Activated T-cell treated with anti-CD3 and anti-CD28 coated beads for 24 hours (primary cell): ENCODE data around the gene PABPC1L.
"Not testable (repeated sequence)": the region's sequence is repeated elsewhere in the genome, so short reads cannot be mapped to it uniquely, and the experiment has no call there.

Experiments
- DNase-seq: peaks from one replicate; pipeline ENCODE4 v3.0.0-alpha.2; 2020; ENCODE audit warnings: low read depth

PABPC1L gene

GRCh38 chr20:44909872-44910689, at the start of gene PABPC1L:
TSS of gene PABPC1L (plus strand) at chr20:44910060. CDS start at chr20:44910144, 84 bp downstream.
- peak; percentile 71 for DNase-seq

- no peak for DNase-seq
Measured at GRCh38 chr20:44861531-44862006, 48.3 kb upstream of the PABPC1L start.

GRCh38 chr20:44862286-44862685, 47.6 kb upstream of the PABPC1L start:
- no peak for DNase-seq

GRCh38 chr20:44863365-44864084, 46.3 kb upstream of the PABPC1L start:
- not testable (repeated sequence) for DNase-seq

GRCh38 chr20:44864493-44864892, 45.4 kb upstream of the PABPC1L start:
- not testable (repeated sequence) for DNase-seq

GRCh38 chr20:44866703-44867335, 43.0 kb upstream of the PABPC1L start:
- DNase-seq, result no peak

GRCh38 chr20:44869471-44869870, 40.4 kb upstream of the PABPC1L start:
- no peak for DNase-seq

- not testable (repeated sequence) for DNase-seq
Measured at GRCh38 chr20:44882360-44882759, 27.5 kb upstream of the PABPC1L start.

GRCh38 chr20:44883214-44883902, 26.5 kb upstream of the PABPC1L start:
- DNase-seq, result no peak

GRCh38 chr20:44884907-44885391, 24.9 kb upstream of the PABPC1L start:
- no peak for DNase-seq

GRCh38 chr20:44885392-44886265, 24.2 kb upstream of the PABPC1L start, which contains the start of gene YWHAB:
TSS of gene YWHAB (plus strand) at chr20:44885705. CDS start at chr20:44901534, 15,829 bp downstream.
- peak; percentile 99 for DNase-seq

- DNase-seq, result no peak
Measured at GRCh38 chr20:44886266-44886651, 23.6 kb upstream of the PABPC1L start.

- no peak for DNase-seq
Measured at GRCh38 chr20:44886828-44887227, 23.0 kb upstream of the PABPC1L start.

- DNase-seq, result no peak
Measured at GRCh38 chr20:44887466-44887865, 22.4 kb upstream of the PABPC1L start.

- no peak for DNase-seq
Measured at GRCh38 chr20:44888226-44889103, 21.4 kb upstream of the PABPC1L start.

GRCh38 chr20:44891826-44892225, 18.0 kb upstream of the PABPC1L start:
- DNase-seq, result no peak

- DNase-seq, result no peak
Measured at GRCh38 chr20:44894959-44895358, 14.9 kb upstream of the PABPC1L start.

GRCh38 chr20:44896583-44896982, 13.3 kb upstream of the PABPC1L start:
- DNase-seq, result no peak

GRCh38 chr20:44897133-44897532, 12.7 kb upstream of the PABPC1L start:
- no peak for DNase-seq
